ENCODE measurements around the gene GATAD2A. TPM values are rescaled to one million over a fixed set of nuclear protein-coding genes. Genes with fewer than 3 reads are reported as not detected.

Gene GATAD2A
- total RNA-seq, 4 donors from 2014 or later: 45.6 to 102 (median 65.7) TPM

DNA sequence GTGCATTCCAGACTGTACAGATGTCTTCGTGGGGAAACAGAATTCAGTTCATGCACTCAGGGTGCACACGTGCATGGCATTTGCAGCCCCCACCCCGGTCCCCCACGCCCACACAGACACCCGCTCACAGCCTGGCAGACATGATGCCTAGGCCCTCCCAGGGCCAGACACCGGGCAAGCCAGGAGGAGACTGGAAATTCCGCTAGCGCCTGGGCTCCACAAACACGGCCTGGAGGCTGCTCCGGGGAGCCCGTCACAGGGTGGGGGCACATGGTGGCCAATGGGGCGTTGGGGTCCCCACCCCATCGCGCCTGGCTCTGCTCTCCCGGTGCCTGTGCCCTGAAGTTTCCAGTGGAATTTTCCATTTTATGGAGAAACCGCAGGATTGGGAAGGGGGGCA is 136.1 kb downstream of the GATAD2A start:
- no peak overlapping the region for H3K4me3 ChIP-seq
- no peaks in the 10 kb centered on the region for H3K9me3 ChIP-seq
- peaks cover 16 to 35% (median 27%) of the 10 kb centered on the region in 4 donors for H3K4me1 ChIP-seq
- TF ChIP-seq, protein P1, sequence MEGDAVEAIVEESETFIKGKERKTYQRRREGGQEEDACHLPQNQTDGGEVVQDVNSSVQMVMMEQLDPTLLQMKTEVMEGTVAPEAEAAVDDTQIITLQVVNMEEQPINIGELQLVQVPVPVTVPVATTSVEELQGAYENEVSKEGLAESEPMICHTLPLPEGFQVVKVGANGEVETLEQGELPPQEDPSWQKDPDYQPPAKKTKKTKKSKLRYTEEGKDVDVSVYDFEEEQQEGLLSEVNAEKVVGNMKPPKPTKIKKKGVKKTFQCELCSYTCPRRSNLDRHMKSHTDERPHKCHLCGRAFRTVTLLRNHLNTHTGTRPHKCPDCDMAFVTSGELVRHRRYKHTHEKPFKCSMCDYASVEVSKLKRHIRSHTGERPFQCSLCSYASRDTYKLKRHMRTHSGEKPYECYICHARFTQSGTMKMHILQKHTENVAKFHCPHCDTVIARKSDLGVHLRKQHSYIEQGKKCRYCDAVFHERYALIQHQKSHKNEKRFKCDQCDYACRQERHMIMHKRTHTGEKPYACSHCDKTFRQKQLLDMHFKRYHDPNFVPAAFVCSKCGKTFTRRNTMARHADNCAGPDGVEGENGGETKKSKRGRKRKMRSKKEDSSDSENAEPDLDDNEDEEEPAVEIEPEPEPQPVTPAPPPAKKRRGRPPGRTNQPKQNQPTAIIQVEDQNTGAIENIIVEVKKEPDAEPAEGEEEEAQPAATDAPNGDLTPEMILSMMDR (IDR thresholded peaks at IDR 0.05): no peak
- TF ChIP-seq EP300 (IDR thresholded peaks at IDR 0.05; ENCODE audit: low read depth): no peak
- TF ChIP-seq POLR2AphosphoS5 (IDR thresholded peaks at IDR 0.05): no peak
- TF ChIP-seq POLR2A (IDR thresholded peaks at IDR 0.05): no peak
- no peak for DNase-seq
- peaks cover 79% of the 10 kb centered on the region for H3K27me3 ChIP-seq
- intact Hi-C loops (cut with DNase I; ENCODE audit: low total_unique reads) (no loop called here), in situ Hi-C loops (cut with MboI; ENCODE audit: low pct_ligation_motif_present in 1 of 4, low pct_unique_long_range_greater_than_20kb in 1 of 4, low sequenced_read_pairs in 3 of 4) (loop anchor here in 3 of 4 donors (25.0 kb wide), 3 partner anchors 96 to 746 kb away; partner anchors contain the start of genes GMIP (in 1 of the 3) and LPAR2 (in 1 of the 3))
- no peaks in the 10 kb centered on the region for H3K36me3 ChIP-seq
- no peak overlapping the region for H3K27ac ChIP-seq
- 63% methylated on average over 15 of the region's 16 CpGs; no CpG with 5 or more reads in 1 of the 2 donors for WGBS, 2 donors (ENCODE audit: low coverage in 1 of 2)

DNA sequence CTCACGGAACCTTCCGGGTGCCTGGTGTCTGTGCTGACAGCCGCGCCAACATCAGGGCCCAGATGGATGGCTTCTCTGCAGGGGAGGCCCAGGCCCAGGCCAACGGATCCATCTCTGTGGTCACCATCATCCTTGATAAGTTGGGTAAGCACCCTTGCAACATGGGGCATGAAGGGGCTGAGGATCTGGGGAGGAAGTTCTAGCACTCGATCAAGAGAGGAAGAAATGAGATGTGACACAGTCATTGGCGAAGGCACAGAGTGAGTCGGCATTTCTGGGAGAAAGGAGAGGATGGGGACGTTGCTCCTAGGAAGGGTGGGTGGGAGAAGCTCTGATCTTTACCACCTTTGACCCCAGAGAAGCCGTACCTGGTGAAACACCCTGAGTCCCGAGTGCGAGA is 137.0 kb downstream of the GATAD2A start:
- peaks cover 79% of the 10 kb centered on the region for H3K27me3 ChIP-seq
- in situ Hi-C loops (cut with MboI; ENCODE audit: low pct_ligation_motif_present in 1 of 4, low pct_unique_long_range_greater_than_20kb in 1 of 4, low sequenced_read_pairs in 3 of 4): loop anchor here in 3 of 4 donors (25.0 kb wide), 3 partner anchors 95 to 745 kb away; partner anchors contain the start of genes GMIP (in 1 of the 3) and LPAR2 (in 1 of the 3)
- intact Hi-C loops (cut with DNase I; ENCODE audit: low total_unique reads): no loop called here
- H3K27ac ChIP-seq: no peak overlapping the region
- DNase-seq: no peak
- H3K4me1 ChIP-seq: peaks cover 16 to 30% (median 27%) of the 10 kb centered on the region in 4 donors
- WGBS, 2 donors (ENCODE audit: low coverage in 1 of 2): 49 to 77% methylated on average over 3 to 12 of the region's 12 CpGs
- H3K4me3 ChIP-seq: no peak overlapping the region
- H3K9me3 ChIP-seq: no peaks in the 10 kb centered on the region
- H3K36me3 ChIP-seq: no peaks in the 10 kb centered on the region
- TF ChIP-seq, protein P1 (IDR thresholded peaks at IDR 0.05): no peak
- TF ChIP-seq POLR2A (IDR thresholded peaks at IDR 0.05): no peak
- no peak for TF ChIP-seq EP300 (IDR thresholded peaks at IDR 0.05; ENCODE audit: low read depth)
- TF ChIP-seq POLR2AphosphoS5 (IDR thresholded peaks at IDR 0.05): no peak

DNA sequence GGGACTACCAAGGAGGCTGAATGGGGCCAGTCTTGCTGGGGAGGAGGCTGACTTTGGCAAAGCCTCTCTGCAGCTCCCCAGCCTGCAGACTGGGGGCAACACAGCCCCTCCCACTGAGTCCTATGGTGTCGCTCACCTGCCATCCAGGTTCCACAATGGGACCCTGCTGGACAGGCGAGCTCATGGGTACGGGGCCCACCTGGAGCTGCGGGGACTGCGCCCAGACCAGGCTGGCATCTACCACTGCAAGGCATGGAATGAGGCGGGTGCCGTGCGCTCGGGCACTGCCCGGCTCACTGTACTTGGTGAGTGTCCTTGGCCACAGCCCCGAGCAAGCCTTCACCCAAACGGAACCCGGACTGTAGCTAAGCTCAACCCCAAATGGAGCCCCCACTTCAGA is 137.6 kb downstream of the GATAD2A start:
- no peaks in the 10 kb centered on the region for H3K36me3 ChIP-seq
- TF ChIP-seq POLR2A (IDR thresholded peaks at IDR 0.05): no peak
- TF ChIP-seq POLR2AphosphoS5 (IDR thresholded peaks at IDR 0.05): no peak
- TF ChIP-seq, protein P1 (IDR thresholded peaks at IDR 0.05): no peak
- no peak for TF ChIP-seq EP300 (IDR thresholded peaks at IDR 0.05; ENCODE audit: low read depth)
- in situ Hi-C loops (cut with MboI; ENCODE audit: low pct_ligation_motif_present in 1 of 4, low pct_unique_long_range_greater_than_20kb in 1 of 4, low sequenced_read_pairs in 3 of 4) (loop anchor here in 3 of 4 donors (25.0 kb wide), 3 partner anchors 94 to 744 kb away; partner anchors contain the start of genes GMIP (in 1 of the 3) and LPAR2 (in 1 of the 3)), intact Hi-C loops (cut with DNase I; ENCODE audit: low total_unique reads) (no loop called here)
- no peaks in the 10 kb centered on the region for H3K9me3 ChIP-seq
- H3K4me3 ChIP-seq: no peak overlapping the region
- 95% methylated on average over 13 of the region's 13 CpGs; no CpG with 5 or more reads in 1 of the 2 donors for WGBS, 2 donors (ENCODE audit: low coverage in 1 of 2)
- H3K27ac ChIP-seq: no peak overlapping the region
- peaks cover 14 to 26% (median 22%) of the 10 kb centered on the region in 4 donors for H3K4me1 ChIP-seq
- peaks cover 79% of the 10 kb centered on the region for H3K27me3 ChIP-seq
- DNase-seq: no peak

DNA sequence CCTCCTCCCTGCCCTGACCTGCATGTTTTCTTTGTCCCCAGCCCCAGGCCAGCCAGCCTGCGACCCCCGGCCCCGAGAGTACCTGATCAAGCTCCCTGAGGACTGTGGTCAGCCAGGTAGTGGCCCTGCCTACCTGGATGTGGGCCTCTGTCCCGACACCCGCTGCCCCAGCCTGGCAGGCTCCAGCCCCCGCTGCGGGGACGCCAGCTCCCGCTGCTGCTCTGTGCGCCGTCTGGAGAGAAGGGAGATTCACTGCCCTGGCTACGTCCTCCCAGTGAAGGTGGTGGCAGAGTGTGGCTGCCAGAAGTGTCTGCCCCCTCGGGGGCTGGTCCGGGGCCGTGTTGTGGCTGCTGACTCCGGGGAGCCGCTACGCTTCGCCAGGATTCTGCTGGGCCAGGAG is 138.2 kb downstream of the GATAD2A start:
- intact Hi-C loops (cut with DNase I; ENCODE audit: low total_unique reads): no loop called here
- TF ChIP-seq POLR2AphosphoS5 (IDR thresholded peaks at IDR 0.05) (no peak), EP300 (IDR thresholded peaks at IDR 0.05; ENCODE audit: low read depth) (no peak), POLR2A (IDR thresholded peaks at IDR 0.05) (no peak)
- TF ChIP-seq, protein P1 (IDR thresholded peaks at IDR 0.05): no peak
- no peaks in the 10 kb centered on the region for H3K36me3 ChIP-seq
- 96 to 100% methylated on average over 1 to 11 of the region's 19 CpGs for WGBS, 2 donors (ENCODE audit: low coverage in 1 of 2)
- DNase-seq: no peak
- H3K27ac ChIP-seq: no peak overlapping the region
- in situ Hi-C loops (cut with MboI; ENCODE audit: low pct_ligation_motif_present in 1 of 4, low pct_unique_long_range_greater_than_20kb in 1 of 4, low sequenced_read_pairs in 3 of 4): loop anchor here in 3 of 4 donors (25.0 kb wide), 3 partner anchors 94 to 744 kb away; partner anchors contain the start of genes GMIP (in 1 of the 3) and LPAR2 (in 1 of the 3)
- H3K4me3 ChIP-seq: no peak overlapping the region
- peaks cover 10 to 20% (median 17%) of the 10 kb centered on the region in 4 donors for H3K4me1 ChIP-seq
- H3K9me3 ChIP-seq: no peaks in the 10 kb centered on the region
- peaks cover 78% of the 10 kb centered on the region for H3K27me3 ChIP-seq

Measured in transverse colon (tissue), 4 donors.